Panc1 (cell line): ENCODE measurements around the gene GPD2.

Experiments used
- CTCF ChIP-seq: fragments of 450-650 bp; IDR thresholded peaks from 2 replicates; pipeline ENCODE4 v1.5.1; 2017; ENCODE audit warnings: mild to moderate bottlenecking
- SIN3A ChIP-seq: IDR thresholded peaks from 2 replicates; pipeline ENCODE4 v1.6.1; 2012; ENCODE audit warnings: low read depth, mild to moderate bottlenecking, low read length, moderate library complexity, borderline replicate concordance; ENCODE audit not compliant: insufficient read depth

DNA sequence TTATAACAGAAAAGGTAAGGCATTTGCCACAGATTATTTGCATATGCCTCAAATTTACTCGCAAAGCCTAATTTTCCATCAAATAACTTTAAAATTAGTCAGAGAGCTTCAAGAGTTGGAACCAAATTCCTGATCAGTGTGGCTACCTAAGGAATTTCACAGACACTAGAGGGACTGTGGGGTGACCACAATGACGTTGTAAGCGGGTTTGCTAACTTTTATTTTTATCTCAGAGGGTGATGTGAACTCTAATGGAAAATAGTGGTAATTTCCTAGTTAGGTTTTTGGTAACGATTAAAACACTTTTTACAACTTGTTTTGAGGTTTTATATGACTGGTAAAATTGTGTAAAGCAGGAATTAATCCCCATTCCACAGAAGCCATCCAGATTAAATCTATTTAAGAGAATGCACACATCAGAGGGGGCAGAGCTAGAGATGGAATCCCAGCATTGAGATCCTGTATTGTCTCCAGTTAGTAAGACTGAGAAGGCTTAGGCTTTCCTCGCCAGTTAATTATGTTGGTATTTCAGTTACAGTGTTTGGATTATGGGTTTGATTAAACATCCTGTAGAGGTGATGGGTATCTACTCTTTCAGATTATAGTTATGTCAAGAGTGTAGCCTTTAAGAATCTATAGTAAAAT is 129.0 kb downstream of the GPD2 start:
- TF ChIP-seq CTCF (no peak), SIN3A (no peak)
